Breast epithelium (tissue), 4 donors: ENCODE results near the gene SYT12. TPM values are rescaled to one million over a fixed set of nuclear protein-coding genes. Genes with fewer than 3 reads are reported as not detected.

Source experiments
- DNase-seq, 2 donors: peaks; one replicate each; pipeline ENCODE4 v3.0.0-alpha.2; 2019; ENCODE audit warnings: low spot score in 2 of 2
- H3K27ac ChIP-seq, 2 donors: fragments of 200-600 bp; sonication (generic) in 1 of 2; one replicate each; pipeline ENCODE4 v1.5.1; 2016 to 2019; ENCODE audit warnings: mild to moderate bottlenecking in 1 of 2
- H3K27me3 ChIP-seq, 2 donors: fragments of 200-600 bp; sonication (generic) in 1 of 2; one replicate each; pipeline versions ENCODE4 v1.5.1 to v1.6.0; 2017 to 2019; ENCODE audit warnings: control low read depth in 1 of 2, mild to moderate bottlenecking in 1 of 2
- H3K36me3 ChIP-seq: fragments of 200-600 bp; one replicate; pipeline ENCODE4 v1.5.1; 2019
- H3K4me1 ChIP-seq, 2 donors: fragments of 200-600 bp; sonication (generic); one replicate each; pipeline ENCODE4 v1.5.1; 2016 to 2019; ENCODE audit warnings: control low read depth in 1 of 2
- H3K4me3 ChIP-seq, 3 donors: fragments of 200-600 bp; sonication (generic); 1 replicate in 2 of 3; 2 replicates in 1 of 3; pipeline ENCODE4 v1.5.1; 2016 to 2019; ENCODE audit warnings: mild to moderate bottlenecking in 3 of 3, moderate library complexity in 2 of 3
- H3K9me3 ChIP-seq, 2 donors: fragments of 200-600 bp; sonication (generic) in 1 of 2; one replicate each; pipeline ENCODE4 v1.5.1; 2016 to 2019; ENCODE audit warnings: control low read depth in 1 of 2
- CTCF ChIP-seq, 3 donors: fragments of 450-650 bp; IDR thresholded peaks; one replicate each; pipeline ENCODE4 v1.5.1; 2016 to 2017; ENCODE audit warnings: antibody characterized with exemption in 3 of 3, mild to moderate bottlenecking in 3 of 3, moderate library complexity in 3 of 3
- POLR2A ChIP-seq: fragments of 450-650 bp; IDR thresholded peaks from one replicate; pipeline ENCODE4 v1.6.1; 2016; ENCODE audit warnings: antibody characterized with exemption, mild to moderate bottlenecking, moderate library complexity
- POLR2AphosphoS5 ChIP-seq, 3 donors: sonication (generic); formaldehyde crosslinking; IDR thresholded peaks; one replicate each; pipeline ENCODE4 v1.6.1; 2017; ENCODE audit warnings: antibody characterized with exemption in 3 of 3
- intact Hi-C: fragments of 100-400 bp; cut with DNase I; formaldehyde crosslinking; loops from one replicate; pipeline ENCODE4 v1.15.1; 2023; ENCODE audit warnings: low total_unique reads
- total RNA-seq, 3 donors: library from RNA; depleted of rRNA; stranded (reverse); fragments of >200 nt; gene quantifications; one replicate each; pipeline ENCODE4 v1.1.0, GENCODE V29; 2016

Gene SYT12
- total RNA-seq, 3 donors from 2014 or later = 0.16 to 30.3 (median 10.2) TPM

GRCh38 chr11:67025750-67026149, 2.8 kb downstream of the SYT12 start:
- TF ChIP-seq CTCF (IDR thresholded peaks at IDR 0.05) (no peak), POLR2AphosphoS5 (IDR thresholded peaks at IDR 0.05) (no peak), POLR2A (no peak)
- no peak for DNase-seq
- Histone ChIP-seq H3K4me3 (no peak overlapping the region), H3K4me1 (peaks cover 4 to 11% of the 10 kb centered on the region in 2 donors), H3K27ac (peak overlapping the region; percentile 88 to 90), H3K36me3 (no peaks in the 10 kb centered on the region), H3K27me3 (peaks cover 0 to 3% of the 10 kb centered on the region in 2 donors), H3K9me3 (no peaks in the 10 kb centered on the region)
- intact Hi-C loops = no loop called here

- intact Hi-C loops = no loop called here
- Histone ChIP-seq H3K9me3 (no peaks in the 10 kb centered on the region), H3K4me3 (no peak overlapping the region), H3K36me3 (no peaks in the 10 kb centered on the region), H3K4me1 (peaks cover 10 to 11% of the 10 kb centered on the region in 2 donors), H3K27ac (peak overlapping the region; percentile 75 to 90), H3K27me3 (peaks cover 0 to 3% of the 10 kb centered on the region in 2 donors)
- no peak for TF ChIP-seq POLR2AphosphoS5 (IDR thresholded peaks at IDR 0.05)
- no peak for TF ChIP-seq CTCF (IDR thresholded peaks at IDR 0.05)
- no peak for TF ChIP-seq POLR2A
- DNase-seq = no peak
These were observed 4.0 kb downstream of the SYT12 start for GRCh38 chr11:67026941-67027340.

- peaks cover 7 to 15% of the 10 kb centered on the region in 2 donors for H3K4me1 ChIP-seq
- H3K9me3 ChIP-seq = no peaks in the 10 kb centered on the region
- peak; percentile 63 to 67 for DNase-seq
- intact Hi-C loops = no loop called here
- H3K27ac ChIP-seq = peak overlapping the region; percentile 75 to 90
- no peaks in the 10 kb centered on the region for H3K36me3 ChIP-seq
- TF ChIP-seq POLR2AphosphoS5 (IDR thresholded peaks at IDR 0.05) = peak in 1 of 3 donors; percentile 33
- no peak for TF ChIP-seq CTCF (IDR thresholded peaks at IDR 0.05)
- TF ChIP-seq POLR2A = no peak
- H3K4me3 ChIP-seq = peak overlapping the region in 1 of 3 donors; percentile 41
- H3K27me3 ChIP-seq = peaks cover 0 to 3% of the 10 kb centered on the region in 2 donors
These were observed 4.6 kb downstream of the SYT12 start for GRCh38 chr11:67027483-67027930.

GRCh38 chr11:67027943-67028542, 5.1 kb downstream of the SYT12 start:
- Histone ChIP-seq H3K27me3 (peaks cover 0 to 3% of the 10 kb centered on the region in 2 donors), H3K27ac (peak overlapping the region; percentile 75 to 90), H3K4me3 (peak overlapping the region in 1 of 3 donors; percentile 41), H3K4me1 (peaks cover 9 to 19% of the 10 kb centered on the region in 2 donors), H3K36me3 (no peaks in the 10 kb centered on the region), H3K9me3 (no peaks in the 10 kb centered on the region)
- intact Hi-C loops = no loop called here
- DNase-seq = peak in 1 of 2 donors; percentile 79
- TF ChIP-seq POLR2AphosphoS5 (IDR thresholded peaks at IDR 0.05) (no peak), CTCF (IDR thresholded peaks at IDR 0.05) (no peak), POLR2A (no peak)

DNA sequence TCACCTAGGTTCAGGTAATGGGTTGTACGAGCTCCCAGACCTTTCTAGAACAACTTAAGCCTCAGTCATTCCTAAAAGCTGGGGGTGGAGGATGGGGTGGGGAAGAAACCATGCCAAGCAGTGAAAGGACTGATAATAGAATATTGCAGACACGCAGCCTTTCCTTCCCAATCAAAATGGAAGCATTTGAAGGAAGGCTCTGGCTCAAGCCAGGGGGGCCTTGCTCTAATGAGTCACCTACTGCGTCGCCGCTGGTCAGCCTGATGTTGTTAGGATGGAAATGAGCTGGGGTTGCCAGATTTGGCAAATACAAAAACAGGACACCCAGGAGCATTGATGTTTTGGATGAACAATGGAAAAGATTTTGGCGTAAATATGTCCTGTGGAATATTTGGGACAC, 6.2 kb downstream of the SYT12 start:
- H3K27ac ChIP-seq = peak overlapping the region; percentile 75 to 90
- peaks cover 14 to 24% of the 10 kb centered on the region in 2 donors for H3K4me1 ChIP-seq
- H3K9me3 ChIP-seq = no peaks in the 10 kb centered on the region
- no peak overlapping the region for H3K4me3 ChIP-seq
- TF ChIP-seq CTCF (IDR thresholded peaks at IDR 0.05) (no peak), POLR2A (no peak), POLR2AphosphoS5 (IDR thresholded peaks at IDR 0.05) (no peak)
- H3K36me3 ChIP-seq = no peaks in the 10 kb centered on the region
- DNase-seq = no peak
- intact Hi-C loops = no loop called here
- no peaks in the 10 kb centered on the region for H3K27me3 ChIP-seq
